ENCODE data around the gene COG5.

COG5 gene

DNA sequence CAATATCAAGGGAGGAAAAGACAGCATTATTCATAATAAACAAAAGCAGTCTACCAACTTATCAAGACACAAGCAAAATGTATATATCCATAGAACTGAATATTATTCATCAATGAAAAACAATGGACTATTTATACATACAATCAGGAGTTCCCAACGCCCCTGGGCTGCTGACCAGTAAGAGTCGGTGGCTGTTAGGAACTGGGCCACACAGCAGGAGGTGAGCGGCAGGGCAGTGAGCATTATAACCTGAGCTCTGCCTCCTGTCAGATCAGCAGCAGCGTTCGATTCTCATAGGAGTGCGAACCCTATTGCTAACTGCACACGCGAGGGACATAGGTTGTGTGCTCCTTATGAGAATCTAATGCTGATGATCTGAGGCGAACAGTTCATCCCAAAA, 165.6 kb downstream of the COG5 start:
- TF ChIP-seq, protein P1, sequence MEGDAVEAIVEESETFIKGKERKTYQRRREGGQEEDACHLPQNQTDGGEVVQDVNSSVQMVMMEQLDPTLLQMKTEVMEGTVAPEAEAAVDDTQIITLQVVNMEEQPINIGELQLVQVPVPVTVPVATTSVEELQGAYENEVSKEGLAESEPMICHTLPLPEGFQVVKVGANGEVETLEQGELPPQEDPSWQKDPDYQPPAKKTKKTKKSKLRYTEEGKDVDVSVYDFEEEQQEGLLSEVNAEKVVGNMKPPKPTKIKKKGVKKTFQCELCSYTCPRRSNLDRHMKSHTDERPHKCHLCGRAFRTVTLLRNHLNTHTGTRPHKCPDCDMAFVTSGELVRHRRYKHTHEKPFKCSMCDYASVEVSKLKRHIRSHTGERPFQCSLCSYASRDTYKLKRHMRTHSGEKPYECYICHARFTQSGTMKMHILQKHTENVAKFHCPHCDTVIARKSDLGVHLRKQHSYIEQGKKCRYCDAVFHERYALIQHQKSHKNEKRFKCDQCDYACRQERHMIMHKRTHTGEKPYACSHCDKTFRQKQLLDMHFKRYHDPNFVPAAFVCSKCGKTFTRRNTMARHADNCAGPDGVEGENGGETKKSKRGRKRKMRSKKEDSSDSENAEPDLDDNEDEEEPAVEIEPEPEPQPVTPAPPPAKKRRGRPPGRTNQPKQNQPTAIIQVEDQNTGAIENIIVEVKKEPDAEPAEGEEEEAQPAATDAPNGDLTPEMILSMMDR (IDR thresholded peaks at IDR 0.05; ENCODE audit: low read depth, low read length, missing control alignments): no peak
- no peak overlapping the region for H3K4me3 ChIP-seq (ENCODE audit: low read depth, low read length)
- no peak for DNase-seq (ENCODE audit: low read depth)
- in situ Hi-C loops (cut with HindIII; ENCODE audit: low sequenced_read_pairs): no loop called here

DNA sequence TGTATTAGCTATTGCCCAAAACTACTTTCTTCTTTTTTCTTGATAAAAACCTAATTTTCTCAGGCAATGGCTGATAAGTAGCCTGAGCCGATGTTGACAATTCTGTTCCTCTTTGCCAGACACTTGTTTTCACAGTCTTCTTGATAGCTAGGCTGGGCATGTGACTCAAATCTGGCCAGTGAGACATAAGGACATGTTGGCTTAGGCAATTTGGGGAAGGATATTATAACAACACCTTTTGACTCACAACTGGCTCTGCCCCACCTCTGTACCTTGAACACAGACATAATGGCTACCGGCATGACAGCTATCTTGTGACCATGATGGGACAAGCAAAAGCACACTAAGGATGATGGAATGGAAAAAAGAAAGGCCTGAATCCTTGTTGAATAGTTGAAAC, 166.7 kb downstream of the COG5 start:
- DNase-seq (ENCODE audit: low read depth): no peak
- in situ Hi-C loops (cut with HindIII; ENCODE audit: low sequenced_read_pairs): no loop called here
- TF ChIP-seq, protein P1 (IDR thresholded peaks at IDR 0.05; ENCODE audit: low read depth, low read length, missing control alignments): no peak
- no peak overlapping the region for H3K4me3 ChIP-seq (ENCODE audit: low read depth, low read length)

- TF ChIP-seq, protein P1 (IDR thresholded peaks at IDR 0.05; ENCODE audit: low read depth, low read length, missing control alignments): no peak
- no peak for DNase-seq (ENCODE audit: low read depth)
- no peak overlapping the region for H3K4me3 ChIP-seq (ENCODE audit: low read depth, low read length)
- in situ Hi-C loops (cut with HindIII; ENCODE audit: low sequenced_read_pairs): no loop called here
These were observed 167.6 kb downstream of the COG5 start for GRCh38 chr7:107396081-107396480.

GRCh38 chr7:107394831-107395230, 168.9 kb downstream of the COG5 start:
- in situ Hi-C loops (cut with HindIII; ENCODE audit: low sequenced_read_pairs): no loop called here
- TF ChIP-seq, protein P1 (IDR thresholded peaks at IDR 0.05; ENCODE audit: low read depth, low read length, missing control alignments): no peak
- no peak for DNase-seq (ENCODE audit: low read depth)
- no peak overlapping the region for H3K4me3 ChIP-seq (ENCODE audit: low read depth, low read length)

DNA sequence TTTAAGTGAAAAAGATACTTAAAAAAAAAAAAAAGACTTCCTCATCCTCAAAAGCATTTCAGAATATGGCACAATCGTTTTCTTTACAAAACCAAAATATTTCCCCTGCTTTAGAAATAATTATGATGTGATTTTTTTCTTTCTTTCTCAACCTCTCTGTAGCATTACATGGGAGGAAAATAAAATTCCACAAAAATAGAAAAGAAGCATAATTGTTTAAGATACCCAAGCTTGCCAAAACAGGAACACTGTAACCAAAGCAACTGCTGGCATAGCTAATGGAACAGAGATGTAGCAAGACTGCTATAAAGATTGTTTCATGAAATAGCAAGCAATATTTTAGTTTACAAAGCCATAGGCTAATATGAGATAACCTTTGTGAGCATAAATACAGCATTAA, 169.4 kb downstream of the COG5 start:
- no peak overlapping the region for H3K4me3 ChIP-seq (ENCODE audit: low read depth, low read length)
- no peak for DNase-seq (ENCODE audit: low read depth)
- TF ChIP-seq, protein P1 (IDR thresholded peaks at IDR 0.05; ENCODE audit: low read depth, low read length, missing control alignments): no peak
- in situ Hi-C loops (cut with HindIII; ENCODE audit: low sequenced_read_pairs): no loop called here

DNA sequence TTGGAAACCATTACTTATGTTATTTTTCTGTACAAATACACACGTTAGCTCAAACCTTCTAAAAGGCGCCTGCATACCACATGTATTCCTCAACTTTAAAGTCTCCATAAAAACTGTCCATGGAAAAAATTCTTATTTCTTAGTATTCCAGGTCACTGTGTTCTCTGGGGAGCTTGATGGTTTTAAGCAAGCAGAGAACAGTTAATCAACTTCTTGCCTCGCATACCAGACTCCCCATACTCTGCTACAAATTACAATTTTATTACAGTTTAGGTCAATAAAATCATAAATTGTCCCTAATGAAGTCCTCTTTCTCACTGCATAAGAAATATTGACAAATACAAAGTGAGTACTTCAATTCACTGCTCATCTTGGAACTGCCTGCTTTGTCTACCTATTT, 170.9 kb downstream of the COG5 start:
- no peak overlapping the region for H3K4me3 ChIP-seq (ENCODE audit: low read depth, low read length)
- in situ Hi-C loops (cut with HindIII; ENCODE audit: low sequenced_read_pairs): no loop called here
- TF ChIP-seq, protein P1 (IDR thresholded peaks at IDR 0.05; ENCODE audit: low read depth, low read length, missing control alignments): no peak
- DNase-seq (ENCODE audit: low read depth): no peak

- H3K4me3 ChIP-seq (ENCODE audit: low read depth, low read length): no peak overlapping the region
- no peak for DNase-seq (ENCODE audit: low read depth)
- TF ChIP-seq, protein P1 (IDR thresholded peaks at IDR 0.05; ENCODE audit: low read depth, low read length, missing control alignments): no peak
- in situ Hi-C loops (cut with HindIII; ENCODE audit: low sequenced_read_pairs): no loop called here
These were observed 172.8 kb downstream of the COG5 start for GRCh38 chr7:107390916-107391315.
